SHP77 treated with DMSO at 0.1 percent for 48 hours (cell line): Measurements from ENCODE around the gene CREB3L2.
"Not testable (repeated sequence)": the region's sequence is repeated elsewhere in the genome, so short reads cannot be mapped to it uniquely, and the experiment has no call there.

Experiments
- DNase-seq: peaks from one replicate; lab custom pipeline; 2025; lab: John Stamatoyannopoulos, UW

The CREB3L2 gene

DNA sequence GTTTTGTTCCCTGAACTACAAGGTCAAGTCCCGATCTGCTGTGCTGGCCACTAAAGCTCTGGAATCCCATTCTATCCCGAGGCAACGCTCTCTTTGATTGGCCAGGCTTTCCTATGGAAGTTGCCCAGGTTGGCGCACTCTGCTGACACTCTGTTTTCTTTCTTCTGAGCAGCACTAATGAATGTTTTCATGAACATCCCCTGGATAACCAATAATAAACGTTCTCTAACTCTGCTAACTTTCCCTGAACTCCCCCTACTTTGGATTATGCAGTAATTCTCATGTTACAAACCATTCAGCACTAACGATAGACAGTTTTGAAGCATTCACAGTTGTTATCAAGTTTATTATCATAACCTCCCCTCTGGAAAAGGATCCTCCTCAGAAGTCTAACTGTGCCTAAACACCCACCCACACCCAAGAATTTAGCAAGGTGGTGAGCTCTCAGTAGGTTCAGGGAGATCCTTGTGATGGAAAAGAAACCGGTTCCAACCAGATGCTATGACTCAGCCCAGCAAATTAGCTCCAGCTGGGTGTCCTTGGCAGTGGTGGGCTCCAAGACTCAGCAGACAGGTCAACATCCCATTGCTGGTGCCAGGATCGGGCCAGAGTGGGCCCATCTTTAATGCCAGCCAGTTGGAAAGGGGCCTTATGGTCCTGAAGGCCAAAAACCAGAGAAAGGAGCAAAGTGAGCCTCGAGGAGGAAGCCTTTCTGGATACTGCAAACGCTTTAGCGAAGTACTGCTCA, 68.4 kb downstream of the CREB3L2 start:
- DNase-seq = no peak

DNA sequence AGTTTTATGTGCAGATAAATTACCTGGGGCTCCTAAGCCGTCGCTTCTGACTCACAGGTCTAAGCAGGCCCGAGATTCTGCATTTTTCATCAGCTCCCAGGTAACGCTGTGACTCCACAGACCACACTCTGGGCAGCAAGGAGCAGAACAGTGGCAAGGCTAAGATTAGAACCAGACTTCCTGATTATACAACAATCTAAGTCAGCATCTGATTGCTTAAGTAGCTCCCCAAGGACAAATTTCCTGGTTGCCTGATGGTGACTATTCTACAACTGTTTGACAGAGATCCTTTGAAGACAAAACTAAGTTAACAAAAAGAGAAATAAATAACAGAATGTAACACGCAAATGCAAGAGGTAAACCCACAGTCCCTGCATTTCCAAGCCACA, 69.0 kb downstream of the CREB3L2 start:
- DNase-seq = no peak

DNA sequence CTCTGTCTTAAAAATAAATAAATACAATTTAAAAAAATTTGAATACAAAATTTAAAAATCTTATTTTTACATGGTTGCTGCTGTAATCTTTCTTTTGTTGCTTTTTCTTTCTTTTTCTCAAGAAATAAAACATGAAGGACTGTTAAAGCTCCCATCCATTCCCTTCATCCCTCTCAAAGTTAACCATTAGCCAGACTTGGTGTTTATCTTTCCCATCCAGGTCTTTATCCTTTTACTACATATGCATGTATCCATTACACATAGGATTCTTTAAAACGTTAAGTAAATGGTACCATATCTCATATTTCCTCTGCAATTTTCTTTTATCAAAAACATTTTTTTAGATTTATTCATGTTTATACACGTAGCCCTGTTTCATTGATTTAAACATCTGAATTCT, 70.1 kb downstream of the CREB3L2 start:
- DNase-seq = no peak

DNA sequence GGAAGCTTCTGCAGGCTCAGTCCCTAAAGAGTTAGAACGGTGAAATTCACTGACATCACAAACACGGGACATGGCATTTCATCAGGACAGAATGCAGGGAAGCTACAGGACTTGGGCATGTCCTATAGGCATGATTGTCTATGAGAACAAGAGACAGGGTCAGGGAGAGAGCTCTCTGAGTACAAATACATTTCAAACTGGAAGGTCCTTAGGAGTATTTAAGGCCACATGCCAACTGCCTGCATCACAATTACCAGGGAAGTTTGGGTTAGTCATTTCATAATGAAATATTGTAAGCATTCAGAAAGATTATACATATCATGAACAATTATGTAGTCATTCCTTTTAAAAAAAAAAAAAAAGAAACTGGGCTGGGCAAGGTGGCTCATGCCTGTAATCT, 71.3 kb downstream of the CREB3L2 start:
- DNase-seq = no peak

DNA sequence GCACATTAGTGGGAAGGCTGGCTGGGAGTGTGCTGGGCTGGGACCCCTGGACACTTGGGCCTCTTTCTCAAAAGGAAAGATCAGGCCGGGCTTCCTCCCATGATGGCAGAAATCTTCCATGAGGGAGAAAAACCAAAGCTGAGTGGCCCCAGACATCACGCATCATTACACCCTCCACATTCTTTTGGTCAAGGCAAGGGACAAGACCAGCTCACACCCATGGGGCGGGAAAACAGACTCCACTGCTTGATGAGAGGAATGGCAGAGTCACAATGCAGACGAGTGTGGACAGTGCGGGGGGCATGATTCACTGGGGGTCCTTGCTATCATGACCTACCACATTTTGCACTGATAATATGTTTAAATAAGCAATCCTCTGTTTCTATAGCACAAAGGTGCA, 73.3 kb downstream of the CREB3L2 start:
- no peak for DNase-seq

DNA sequence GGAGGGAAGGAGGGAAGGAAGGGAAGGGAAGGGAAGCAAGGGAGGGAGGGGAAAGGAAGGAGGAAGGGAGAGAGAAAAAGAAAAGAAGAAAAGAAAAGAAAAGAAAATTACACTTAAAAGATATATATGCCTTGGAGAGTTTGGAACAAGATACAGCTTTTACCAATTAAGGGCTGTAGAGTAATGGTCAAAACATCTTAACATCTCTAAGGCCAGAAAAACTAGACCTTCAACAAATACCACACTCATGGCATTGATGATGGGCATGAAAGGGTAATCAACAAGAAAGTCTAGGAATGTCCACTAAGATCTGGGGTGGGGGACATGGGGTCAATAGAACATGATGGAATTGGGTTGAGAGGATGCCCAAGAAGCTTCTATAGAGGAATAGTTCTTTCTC, 74.5 kb downstream of the CREB3L2 start:
- no peak for DNase-seq

DNA sequence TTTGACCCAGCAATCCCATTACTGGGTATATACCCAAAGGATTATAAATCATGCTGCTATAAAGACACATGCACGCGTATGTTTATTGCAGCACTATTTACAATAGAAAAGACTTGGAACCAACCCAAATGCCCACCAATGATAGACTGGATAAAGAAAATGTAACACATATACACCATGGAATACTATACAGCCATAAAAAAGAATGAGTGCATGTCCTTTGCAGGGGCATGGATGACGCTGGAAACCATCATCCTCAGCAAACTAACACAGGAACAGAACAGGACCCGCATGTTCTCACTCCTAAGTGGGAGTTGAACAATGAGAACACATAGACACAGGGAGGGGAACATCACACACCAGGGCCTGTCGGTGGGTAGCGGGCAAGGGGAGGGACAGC, 75.7 kb downstream of the CREB3L2 start:
- DNase-seq = not testable (repeated sequence)

DNA sequence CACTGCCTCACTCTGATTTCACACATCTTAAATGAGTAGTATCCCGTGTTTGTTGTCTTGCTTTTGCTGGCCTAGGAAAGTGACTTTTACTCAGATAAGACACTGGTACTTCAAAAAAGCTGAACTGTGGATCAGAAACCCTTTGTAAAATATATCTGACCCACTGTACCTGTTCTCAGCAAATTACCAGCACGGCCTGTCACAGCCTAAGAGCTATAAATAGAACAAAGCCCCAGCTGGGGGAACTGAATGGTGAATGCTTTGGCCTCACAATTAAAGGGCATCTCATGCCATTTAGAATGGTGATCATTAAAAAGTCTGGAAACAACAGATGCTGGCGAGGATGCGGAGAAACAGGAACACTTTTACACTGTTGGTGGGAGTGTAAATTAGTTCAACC, 76.1 kb downstream of the CREB3L2 start:
- DNase-seq = no peak

DNA sequence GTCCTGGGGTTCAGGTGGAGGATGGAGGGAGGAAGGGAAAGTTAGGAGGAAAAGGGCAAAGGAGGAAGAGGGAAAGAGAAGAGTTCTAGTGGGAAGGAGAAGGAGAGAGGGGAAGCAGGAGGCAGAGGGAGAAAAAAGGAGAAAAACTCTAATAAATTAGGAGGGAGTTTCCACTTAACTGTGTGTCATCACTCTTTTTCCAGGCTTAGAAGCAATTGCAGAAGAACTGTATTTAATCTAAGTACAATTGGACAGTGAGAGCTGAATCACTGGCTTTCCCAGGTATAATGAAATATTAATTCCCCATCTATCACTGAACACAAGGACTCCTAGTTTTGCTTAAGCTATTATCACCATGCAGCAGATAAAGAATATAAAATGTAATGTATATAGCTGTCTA, 76.8 kb downstream of the CREB3L2 start:
- DNase-seq = no peak

DNA sequence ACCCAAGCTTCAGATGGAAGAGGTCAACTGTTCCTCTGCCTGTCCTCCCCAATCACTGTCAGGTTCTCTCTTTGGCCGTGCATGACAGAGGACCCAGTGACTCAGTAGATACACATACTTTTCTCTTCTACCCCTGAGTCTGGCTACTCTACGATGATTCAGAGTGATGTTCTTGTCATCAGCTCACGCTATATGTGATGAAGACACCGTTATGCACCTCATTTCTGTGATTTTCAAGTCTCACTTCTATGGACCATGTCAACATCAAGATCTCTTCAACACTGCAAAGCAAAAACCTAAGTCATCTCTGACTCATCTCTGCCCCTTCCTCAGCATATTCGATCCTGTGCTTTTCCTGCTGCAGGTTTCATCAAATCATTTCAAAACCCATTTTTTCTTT, 78.5 kb downstream of the CREB3L2 start:
- no peak for DNase-seq

DNA sequence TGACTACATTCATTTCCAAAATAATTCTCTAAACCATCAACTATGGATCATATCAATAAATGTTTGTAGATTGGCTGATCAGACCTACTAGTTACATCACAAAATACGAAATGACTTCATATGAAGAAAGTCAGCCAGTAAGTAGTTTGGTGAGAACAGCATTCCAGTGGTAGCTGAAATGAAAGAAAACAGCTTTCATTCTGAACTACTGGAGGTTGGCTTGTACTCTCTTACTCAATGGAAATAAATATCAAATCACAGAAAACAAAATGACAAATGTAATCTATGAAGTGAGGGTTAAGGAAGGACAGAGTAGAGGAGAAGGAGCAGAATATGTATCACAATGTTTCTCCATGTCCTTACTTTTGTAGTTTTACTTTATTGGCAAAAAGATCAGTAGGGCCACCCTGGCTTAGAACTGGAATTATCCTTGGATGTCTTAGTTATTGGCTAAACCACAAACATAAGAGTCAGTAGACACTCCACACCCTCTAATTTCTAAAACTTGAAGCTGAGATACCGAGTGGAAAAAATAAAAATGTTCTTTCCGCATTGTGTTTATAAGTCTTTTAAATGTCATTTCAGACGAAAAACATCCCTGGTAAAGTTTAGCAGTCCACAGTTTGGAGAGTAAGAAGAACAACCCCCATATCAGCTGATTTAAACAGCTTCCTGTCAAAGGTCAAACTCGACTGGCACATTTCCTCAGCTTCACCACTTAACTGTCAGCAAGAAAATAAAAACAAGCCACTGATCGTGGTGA, 81.1 kb downstream of the CREB3L2 start:
- no peak for DNase-seq

DNA sequence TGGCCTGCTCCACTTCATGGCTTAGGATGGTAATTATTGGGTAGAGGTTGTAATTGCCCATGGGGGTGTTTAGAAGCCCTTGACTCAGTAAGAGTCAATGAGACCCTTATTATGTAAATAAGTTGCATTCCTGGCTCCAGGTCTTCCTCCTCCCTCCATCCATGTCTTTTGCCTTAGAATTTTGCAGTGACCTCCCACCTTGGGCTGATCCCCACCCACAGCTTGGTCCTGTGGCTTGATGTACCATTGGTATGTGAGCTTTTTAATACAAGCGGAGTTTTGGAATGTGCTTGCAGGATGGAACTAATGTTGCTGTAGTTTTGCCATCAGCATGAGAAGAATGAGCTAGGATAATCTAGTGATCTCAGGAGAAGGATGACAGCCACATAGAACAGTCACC, 81.9 kb downstream of the CREB3L2 start:
- no peak for DNase-seq

DNA sequence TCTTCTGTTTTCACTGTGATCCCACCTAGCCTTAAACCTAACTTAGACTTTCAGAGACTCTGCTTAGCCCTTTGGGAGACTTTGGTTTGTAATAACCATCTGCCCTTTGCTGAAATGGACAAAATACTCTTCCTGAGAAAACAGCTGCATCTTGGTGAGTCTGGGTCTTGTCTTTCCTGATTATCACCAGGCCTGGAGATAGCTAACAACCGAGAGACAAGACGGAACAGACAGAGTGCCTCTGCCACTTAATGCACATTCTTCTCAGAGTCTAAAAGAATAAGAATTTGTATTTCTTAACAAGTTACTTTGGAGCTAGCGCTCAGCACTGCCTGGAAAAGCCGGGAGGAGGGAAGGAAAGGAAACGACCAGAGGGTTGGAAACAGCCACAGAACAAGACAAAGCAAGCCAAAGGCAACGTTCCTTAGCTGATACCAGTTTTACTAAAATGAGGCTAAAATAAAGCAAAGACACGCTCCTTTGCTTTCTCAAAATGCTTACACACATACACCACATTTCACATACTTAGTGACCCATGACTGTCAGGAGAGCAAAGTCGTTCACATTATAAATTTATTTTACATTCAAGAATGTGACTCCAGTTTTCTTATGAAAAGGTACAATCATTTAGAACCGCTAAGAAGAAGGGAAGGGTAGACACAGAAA, 84.8 kb downstream of the CREB3L2 start:
- no peak for DNase-seq

DNA sequence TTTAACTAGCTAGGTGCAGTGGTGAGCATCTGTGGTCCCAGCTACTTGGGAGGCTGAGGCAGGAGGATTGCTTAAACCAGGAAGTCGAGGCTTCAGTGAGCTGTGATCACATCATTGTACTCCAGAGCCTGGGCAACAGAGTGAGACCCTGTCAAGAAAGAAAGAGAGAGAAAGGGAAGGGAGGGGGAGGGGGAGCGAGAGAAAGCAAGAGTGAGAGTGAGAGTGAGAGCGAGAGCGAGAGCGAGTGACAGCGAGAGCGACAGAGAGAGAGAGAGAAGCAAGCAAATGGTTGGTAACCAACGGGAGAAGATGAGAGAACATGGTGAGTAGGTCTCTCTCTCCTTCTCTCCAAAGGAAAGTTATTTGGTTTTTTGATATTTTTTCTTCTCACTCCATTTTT, 85.3 kb downstream of the CREB3L2 start:
- no peak for DNase-seq

DNA sequence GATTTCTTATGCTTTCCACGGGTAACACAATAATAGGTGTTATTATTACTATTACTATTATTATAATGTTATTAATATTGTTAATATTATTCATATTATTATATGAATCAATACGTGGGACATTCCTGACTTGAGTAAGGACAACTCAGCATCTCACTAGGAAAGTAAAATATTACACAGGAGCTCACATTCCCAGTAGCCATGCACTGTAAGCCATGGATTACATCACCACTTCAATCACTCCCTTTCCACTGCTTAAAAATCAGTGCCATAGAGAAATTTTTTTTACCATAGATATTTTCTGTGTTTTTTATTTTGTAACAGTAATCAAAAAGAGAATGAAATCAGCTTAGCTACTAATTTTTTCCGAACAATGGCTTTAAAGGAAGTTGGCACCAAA, 86.6 kb downstream of the CREB3L2 start:
- DNase-seq = no peak

DNA sequence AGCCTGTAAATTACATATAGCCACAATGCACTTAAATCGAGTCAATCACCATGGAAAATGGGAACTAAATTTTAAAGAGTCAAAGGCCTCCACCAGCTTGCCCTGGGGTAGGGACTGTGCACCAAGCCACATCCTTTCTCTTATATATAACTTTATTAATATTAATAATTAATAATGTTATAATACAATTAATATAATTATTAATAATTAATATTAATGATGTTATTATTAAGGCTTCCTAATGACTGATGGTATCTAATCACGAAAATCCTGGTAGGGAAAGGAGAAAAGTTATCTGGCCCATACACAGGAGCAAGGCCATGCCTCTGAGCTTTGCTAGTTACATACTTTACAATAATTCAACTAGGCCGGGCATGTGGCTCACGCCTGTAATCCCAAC, 87.9 kb downstream of the CREB3L2 start:
- DNase-seq = no peak

DNA sequence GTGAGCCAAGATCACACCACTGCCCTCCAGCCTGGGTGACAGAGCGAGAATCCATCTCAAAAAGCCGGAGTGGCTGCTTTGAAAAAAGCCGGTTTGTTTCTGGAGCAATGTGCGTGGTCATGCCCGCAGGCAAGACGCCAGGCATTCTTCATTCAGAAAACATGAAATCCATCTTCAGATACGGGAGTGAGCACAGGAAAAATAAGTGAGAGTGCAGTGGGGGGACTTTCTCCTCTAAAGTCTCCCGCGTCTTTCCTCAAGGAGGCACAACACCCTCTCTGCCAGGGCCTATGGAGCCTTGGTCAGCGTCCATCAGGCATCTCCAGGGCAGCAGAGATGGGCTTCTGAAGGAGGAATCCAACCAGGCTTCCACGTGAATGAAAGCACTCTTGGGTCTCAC, 92.8 kb downstream of the CREB3L2 start:
- no peak for DNase-seq

DNA sequence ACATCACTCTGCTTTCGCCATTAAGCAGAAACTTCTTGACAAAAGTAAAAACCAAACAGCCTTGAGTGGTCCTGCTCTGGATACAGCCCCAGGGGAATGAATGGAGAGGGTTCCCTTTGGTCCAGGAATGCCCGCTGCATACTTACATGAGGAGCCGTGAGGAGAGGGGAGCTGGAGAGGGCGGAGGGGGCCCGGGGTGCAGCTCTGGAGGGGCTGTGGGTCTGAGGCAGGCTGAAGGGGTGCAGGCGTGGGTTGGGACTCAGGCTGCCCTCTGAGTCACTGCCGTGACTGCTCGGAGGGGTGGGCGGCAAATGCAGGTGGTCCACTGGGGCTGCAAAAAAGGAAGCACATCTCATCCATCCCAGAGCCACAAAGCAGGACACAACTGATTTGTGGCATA, 93.8 kb downstream of the CREB3L2 start:
- no peak for DNase-seq

DNA sequence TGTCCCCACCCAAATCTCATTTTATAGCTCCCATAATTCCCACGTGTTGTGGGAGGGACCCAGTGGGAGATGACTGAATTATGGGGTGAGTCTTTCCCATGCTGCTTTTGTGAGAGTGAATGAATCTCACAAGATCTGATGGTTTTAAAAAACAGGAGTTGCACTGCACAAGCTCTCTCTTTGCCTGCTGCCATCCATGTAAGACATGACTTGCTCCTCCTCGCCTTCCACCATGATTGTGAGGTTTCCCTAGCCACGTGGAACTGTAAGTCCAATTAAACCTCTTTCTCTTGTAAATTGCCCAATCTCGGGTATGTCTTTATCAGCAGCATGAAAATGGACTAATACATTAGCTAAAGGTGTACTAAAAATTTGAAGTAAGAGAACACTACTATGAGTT, 95.2 kb downstream of the CREB3L2 start:
- not testable (repeated sequence) for DNase-seq

DNA sequence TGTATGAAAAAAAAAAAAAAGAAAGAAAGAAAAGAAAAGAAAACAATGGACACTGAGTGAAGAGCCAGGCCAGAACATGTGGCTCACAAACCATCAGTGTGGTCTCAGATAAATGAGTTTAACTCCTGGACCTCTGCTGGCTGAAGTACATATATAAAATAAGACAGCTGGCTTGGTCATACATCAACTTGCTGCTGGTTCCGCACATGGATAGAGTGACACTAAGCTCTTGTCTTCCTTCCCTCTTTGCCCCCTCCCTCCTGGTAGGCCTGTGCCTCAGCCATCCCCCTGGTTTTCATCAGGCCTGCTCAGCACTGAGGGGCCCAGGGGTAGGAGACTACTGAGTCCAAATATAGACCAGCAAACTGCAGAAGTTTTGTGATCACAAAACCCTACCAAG, 97.1 kb downstream of the CREB3L2 start:
- no peak for DNase-seq

DNA sequence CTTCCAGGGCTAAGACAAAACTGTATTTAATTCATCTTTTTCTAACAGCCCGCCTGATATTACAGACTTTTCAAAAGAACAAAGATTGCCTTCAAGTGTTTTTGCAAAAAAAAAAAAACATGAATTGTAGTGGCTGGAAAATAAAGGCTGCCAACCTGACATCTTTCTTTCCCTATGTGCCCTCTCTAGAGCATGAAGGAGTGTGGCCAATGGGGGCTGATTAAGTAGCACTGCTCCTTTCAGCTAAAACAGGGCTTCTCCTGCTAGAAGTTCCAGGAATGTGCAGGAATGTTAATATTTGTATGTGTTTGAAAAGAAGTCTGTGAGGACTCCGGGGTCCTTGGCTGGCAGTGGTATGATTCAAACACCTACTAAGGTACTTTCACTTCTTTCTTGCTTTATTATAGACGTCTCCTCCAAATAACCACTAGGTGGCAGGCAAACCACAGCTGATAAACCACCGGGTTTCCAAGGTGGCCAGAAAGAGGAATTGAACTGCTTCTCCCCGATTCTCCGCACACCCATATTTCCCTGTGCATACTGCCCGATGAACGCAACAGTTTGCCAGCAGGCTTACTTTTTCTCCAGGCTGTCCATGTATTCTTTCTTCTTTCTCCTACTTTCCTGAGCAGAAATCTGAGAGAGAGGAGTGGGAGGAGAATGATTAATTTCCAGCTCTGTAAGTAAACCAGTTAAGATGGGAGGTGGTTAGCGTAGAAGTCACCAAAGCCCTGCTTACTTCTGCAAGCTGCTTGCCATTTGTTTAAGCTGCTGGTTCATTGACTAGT, 98.3 kb downstream of the CREB3L2 start:
- DNase-seq = peak; percentile 67

DNA sequence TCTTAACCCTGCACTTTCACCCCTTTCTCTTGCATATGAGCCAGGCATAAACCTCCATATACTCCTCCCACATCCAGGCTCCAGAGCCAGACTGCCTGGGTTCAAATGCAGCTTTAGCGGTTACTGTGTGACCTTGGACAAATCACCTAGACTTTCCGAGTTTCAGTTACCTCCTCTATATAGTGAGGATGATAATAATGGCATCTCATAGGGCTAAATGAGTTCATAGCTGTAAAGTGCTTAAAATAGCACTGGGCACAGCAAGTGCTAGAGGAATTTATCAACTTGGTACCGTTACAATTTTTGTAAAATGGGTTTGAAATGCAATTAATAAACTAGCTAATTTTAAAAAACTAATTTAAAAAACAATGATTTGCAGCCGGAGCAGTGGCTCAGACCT, 101.7 kb downstream of the CREB3L2 start:
- DNase-seq = no peak
